Activated CD4-positive, alpha-beta memory T cell treated with anti-CD3 and anti-CD28 coated beads, Interleukin-2, amount 10 ng/mL, durations not matched to agents 7 days and 5 days (primary cell): ENCODE data around the gene CHADL. TPM values are rescaled to one million over a fixed set of nuclear protein-coding genes. Genes with fewer than 3 reads are reported as not detected.

ENCODE experiments used
- CTCF ChIA-PET: fragments of 350-600 bp; sonication (Branson Sonifier 250); formaldehyde crosslinking; loops from one replicate; lab custom pipeline; 2021; ENCODE audit warnings: antibody characterized with exemption, inconsistent platforms; lab: Charles Lee
- POLR2A ChIA-PET: fragments of 350-600 bp; sonication (Branson Sonifier 250); formaldehyde crosslinking; loops from one replicate; lab custom pipeline; 2021; ENCODE audit warnings: antibody characterized with exemption; lab: Charles Lee
- DNase-seq: peaks from one replicate; pipeline ENCODE4 v3.0.0-alpha.2; 2020
- H3K27ac Mint-ChIP-seq: one replicate; pipeline ENCODE4 v1.8.0; 2021; ENCODE audit warnings: mild to moderate bottlenecking, mixed read lengths
- H3K27me3 Mint-ChIP-seq: one replicate; pipeline ENCODE4 v1.8.0; 2021; ENCODE audit warnings: mixed read lengths
- H3K36me3 Mint-ChIP-seq: one replicate; pipeline ENCODE4 v1.8.0; 2021; ENCODE audit warnings: low read depth, mixed read lengths
- H3K4me1 Mint-ChIP-seq: one replicate; pipeline ENCODE4 v1.8.0; 2021; ENCODE audit warnings: mixed read lengths
- H3K4me3 Mint-ChIP-seq: one replicate; pipeline ENCODE4 v1.8.0; 2021; ENCODE audit warnings: mild to moderate bottlenecking, mixed read lengths
- H3K9me3 Mint-ChIP-seq: one replicate; pipeline ENCODE4 v1.8.0; 2021; ENCODE audit warnings: mixed read lengths
- total RNA-seq, 2 experiments: library from RNA; stranded (reverse); gene quantifications; one replicate each; pipeline ENCODE4 v1.2.3, GENCODE V29; 2021

Gene CHADL
- total RNA-seq, 2 experiments from 2014 or later = 0.18 TPM

DNA sequence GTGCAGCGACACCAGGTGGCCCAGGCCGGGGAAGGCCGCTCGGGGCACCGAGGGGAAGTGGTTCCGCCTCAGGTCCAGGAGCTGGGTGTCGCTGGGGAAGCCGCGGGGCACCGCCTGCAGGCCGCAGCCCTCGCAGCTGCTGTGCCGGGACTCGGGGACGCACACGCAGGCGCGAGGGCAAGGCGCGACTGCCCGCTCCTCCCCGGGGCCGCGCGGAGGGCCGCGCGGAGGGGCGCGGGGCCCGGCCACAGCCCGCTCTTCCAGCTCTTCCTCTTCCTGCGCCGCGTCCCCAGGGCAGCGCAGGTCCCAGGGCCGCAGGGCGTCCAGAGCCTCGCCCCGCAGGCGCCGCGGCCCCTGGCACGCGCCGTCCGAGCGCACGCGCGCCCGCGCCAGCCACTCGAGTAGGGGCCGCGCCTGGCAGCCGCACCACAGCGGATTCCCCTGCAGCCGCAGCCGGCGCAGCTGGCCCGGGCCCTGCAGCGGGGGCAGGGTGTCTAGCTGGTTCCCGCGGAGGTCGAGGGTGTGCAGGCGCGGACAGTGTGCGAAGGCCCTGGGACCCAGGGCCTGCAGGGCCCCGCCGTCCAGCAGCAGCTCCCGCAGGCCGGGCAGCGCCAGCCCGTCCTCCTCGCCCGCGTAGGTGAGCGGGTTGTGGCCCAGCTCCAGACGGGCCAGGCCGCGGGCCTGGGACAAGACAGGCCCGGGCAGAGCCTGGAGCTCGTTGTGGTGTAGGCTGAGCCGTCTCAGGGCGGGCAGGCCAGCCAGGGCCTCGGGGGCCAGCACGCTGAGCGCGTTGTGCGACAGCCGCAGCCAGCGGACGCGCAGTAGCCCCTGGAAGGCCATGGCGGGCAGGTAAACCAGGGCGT, 2.8 kb downstream of the CHADL start:
- Mint-ChIP-seq H3K4me1 (peaks cover 7% of the 10 kb centered on the region), H3K36me3 (no peaks in the 10 kb centered on the region), H3K27me3 (peaks cover 4% of the 10 kb centered on the region), H3K4me3 (peak overlapping the region; percentile 61), H3K27ac (no peak overlapping the region), H3K9me3 (no peaks in the 10 kb centered on the region)
- peak; percentile 89 for DNase-seq
- CTCF ChIA-PET = interaction anchor here (0.6 to 4.6 kb wide), 61 partner anchors 9 to 555 kb away, joined by 3 to 142 read pairs (median 4); partner anchors contain the start of genes L3MBTL2, RANGAP1 and ZC3H7B
- POLR2A ChIA-PET = interaction anchor here (0.8 to 3.2 kb wide), 18 partner anchors 8 to 315 kb away, joined by 3 to 22 read pairs (median 4); partner anchors contain the start of genes EP300, RANGAP1, RBX1 and ZC3H7B

DNA sequence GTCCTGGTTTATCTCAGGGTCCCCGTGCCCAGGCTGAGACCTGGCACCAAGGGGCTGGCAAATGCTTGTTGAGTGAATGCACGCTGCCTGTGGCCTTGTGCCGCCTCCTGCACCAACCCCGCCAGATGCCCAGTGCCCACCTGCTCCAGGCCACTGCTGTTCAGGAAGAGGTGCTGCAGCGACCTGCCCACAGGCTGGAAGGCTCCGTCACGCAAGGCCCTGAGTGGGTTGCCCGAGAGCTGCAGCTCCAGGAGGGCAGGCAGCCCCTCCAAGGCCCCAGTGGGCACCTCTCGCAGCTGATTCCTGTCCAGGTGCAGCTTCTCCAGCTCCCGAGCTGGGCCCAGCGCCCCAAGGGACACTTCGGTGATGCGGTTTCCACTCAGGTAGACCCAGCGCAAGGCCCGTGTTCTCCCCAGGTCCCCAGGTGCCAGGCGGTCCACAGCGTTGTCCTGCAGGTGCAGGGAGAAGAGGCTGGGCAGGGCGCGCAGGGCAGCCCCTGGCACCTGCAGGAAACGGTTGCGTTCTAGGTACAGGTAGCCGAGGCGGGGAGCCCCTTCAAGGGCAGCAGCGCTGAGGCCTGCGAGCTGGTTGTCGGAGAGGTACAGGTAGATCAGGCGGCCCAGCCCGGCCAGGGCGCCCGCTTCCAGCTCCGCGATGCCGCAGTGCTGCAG, 3.6 kb downstream of the CHADL start:
- DNase-seq = no peak
- Mint-ChIP-seq H3K4me1 (peaks cover 7% of the 10 kb centered on the region), H3K36me3 (no peaks in the 10 kb centered on the region), H3K4me3 (peak overlapping the region; percentile 61), H3K27ac (no peak overlapping the region), H3K9me3 (no peaks in the 10 kb centered on the region), H3K27me3 (peaks cover 4% of the 10 kb centered on the region)
- ChIA-PET POLR2A (interaction anchor here (0.8 to 3.2 kb wide), 18 partner anchors 9 to 314 kb away, joined by 3 to 22 read pairs (median 4); partner anchors contain the start of genes EP300, RANGAP1, RBX1 and ZC3H7B), CTCF (interaction anchor here (0.6 to 4.6 kb wide), 58 partner anchors 8 to 554 kb away, joined by 3 to 142 read pairs (median 4); partner anchors contain the start of genes L3MBTL2, RANGAP1 and ZC3H7B)

DNA sequence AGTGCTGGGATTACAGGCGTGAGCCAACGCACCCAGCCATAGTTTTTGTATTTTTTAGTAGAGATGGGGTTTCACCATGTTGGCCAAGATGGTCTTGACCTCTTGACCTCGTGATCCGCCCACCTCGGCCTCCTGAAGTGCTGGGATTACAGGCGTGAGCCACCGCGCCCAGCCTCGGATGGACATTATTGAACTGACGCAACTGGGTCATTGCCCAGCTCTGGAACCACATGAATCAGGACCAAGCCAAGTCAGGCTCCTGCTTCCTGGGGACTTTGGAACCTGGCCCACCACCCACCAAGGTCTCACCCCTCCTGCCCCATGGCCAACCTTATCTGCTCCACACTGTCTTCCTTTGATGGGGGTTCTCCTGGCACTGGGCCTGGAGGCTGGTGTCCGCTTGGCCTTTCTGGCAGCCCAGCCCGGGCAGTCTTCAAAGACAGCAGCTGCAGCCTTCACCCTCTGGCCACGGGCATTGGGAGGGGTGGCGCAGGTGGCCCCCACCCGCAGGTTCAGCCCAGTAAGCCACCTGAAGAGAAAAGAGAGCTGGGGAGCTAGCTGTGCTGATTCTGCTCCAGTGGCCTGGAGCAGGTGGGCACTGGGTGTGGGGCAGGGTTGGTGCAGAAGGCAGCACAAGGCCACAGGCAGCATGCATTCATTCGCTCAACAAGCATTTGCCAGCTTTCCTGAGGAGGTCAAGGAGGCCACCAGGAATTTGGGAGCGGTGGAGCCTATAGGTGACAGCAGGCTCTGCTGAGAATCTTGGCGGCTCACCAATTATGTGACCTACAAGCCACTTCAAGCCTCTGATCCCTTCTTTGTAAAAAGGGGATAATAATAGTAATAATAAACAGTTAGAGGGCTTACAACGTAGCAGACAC, 5.7 kb downstream of the CHADL start:
- DNase-seq = no peak
- peaks cover 5% of the 10 kb centered on the region for H3K36me3 Mint-ChIP-seq

DNA sequence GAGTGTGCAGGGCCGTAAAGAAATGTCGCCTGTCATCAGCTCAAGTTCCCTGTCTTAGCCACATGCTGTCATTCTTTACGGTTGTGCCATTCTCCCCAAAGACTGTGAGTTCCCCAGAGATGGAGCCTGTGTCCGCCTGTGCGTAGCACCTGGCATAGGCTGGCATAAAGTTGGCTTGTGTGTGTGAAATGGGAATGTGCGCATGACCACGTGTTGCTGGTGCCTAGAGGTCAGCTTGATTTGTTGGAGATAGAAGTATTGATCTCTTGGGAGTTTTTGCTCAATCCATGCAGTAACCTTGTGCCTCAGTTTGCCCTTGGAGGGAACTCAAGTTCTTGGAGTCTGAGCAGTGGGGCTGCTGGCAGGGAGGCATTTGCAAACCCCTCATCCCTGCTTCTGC, 9.4 kb downstream of the CHADL start:
- Mint-ChIP-seq H3K27me3 (no peaks in the 10 kb centered on the region), H3K27ac (no peak overlapping the region), H3K4me1 (no peaks in the 10 kb centered on the region), H3K4me3 (no peak overlapping the region), H3K36me3 (peaks cover 14% of the 10 kb centered on the region), H3K9me3 (no peaks in the 10 kb centered on the region)
- DNase-seq = no peak
- ChIA-PET POLR2A (no interaction called here), CTCF (interaction anchor here (1.4 kb wide), 1 partner anchor 309 kb away, joined by 4 read pairs; no protein-coding TSS in a partner anchor)

More for the DNA sequence above, 5.7 kb downstream of the CHADL start:
- Mint-ChIP-seq H3K4me3 (no peak overlapping the region), H3K27me3 (peaks cover 4% of the 10 kb centered on the region), H3K27ac (no peak overlapping the region), H3K4me1 (peaks cover 7% of the 10 kb centered on the region), H3K9me3 (no peaks in the 10 kb centered on the region)
- ChIA-PET POLR2A (interaction anchor here (0.8 kb wide), 1 partner anchor 17 kb away, joined by 3 read pairs; no protein-coding TSS in a partner anchor), CTCF (interaction anchor here (4.6 kb wide), 1 partner anchor 312 kb away, joined by 142 read pairs; no protein-coding TSS in a partner anchor)

GRCh38 chr22:41230401-41230785, 10.3 kb downstream of the CHADL start:
- Mint-ChIP-seq H3K36me3 (peaks cover 16% of the 10 kb centered on the region), H3K4me1 (no peaks in the 10 kb centered on the region), H3K27me3 (no peaks in the 10 kb centered on the region), H3K4me3 (no peak overlapping the region), H3K27ac (no peak overlapping the region), H3K9me3 (no peaks in the 10 kb centered on the region)
- no peak for DNase-seq
- POLR2A ChIA-PET = interaction anchor here (0.6 kb wide), 1 partner anchor 252 kb away, joined by 3 read pairs; no protein-coding TSS in a partner anchor
- CTCF ChIA-PET = interaction anchor here (1.4 kb wide), 1 partner anchor 308 kb away, joined by 4 read pairs; no protein-coding TSS in a partner anchor

DNA sequence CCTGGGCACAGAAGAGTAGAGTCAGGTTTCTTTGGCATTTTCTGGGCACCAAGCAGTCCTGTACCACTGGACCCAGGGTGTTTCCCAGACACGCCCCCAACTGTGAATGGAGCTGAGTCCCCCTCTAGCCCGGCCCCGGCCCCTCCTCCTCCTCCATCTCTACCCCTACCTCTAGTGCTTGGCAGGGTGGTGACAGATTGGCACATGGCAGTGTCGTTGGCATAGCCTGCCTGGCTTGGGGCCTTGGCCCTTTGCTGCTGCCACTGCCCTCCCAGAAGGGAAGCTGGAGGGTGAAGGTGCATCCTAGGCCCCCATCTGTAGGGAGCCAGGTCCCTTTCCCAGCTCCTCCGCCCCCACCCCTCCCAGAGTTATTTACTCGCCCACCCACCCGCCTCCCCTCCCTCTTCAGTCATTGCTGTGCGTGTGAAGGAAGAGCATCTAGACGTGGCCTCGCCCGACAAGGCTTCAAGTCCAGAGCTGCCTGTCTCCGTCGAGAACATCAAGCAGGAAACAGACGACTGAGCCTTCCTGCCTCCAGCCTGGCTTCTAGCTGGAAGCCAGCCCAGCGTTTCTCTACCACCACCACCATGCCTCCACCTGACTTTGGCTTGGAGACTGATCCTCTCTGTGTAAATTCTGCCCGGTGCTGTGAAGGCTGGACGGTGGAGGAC, 10.9 kb downstream of the CHADL start:
- peaks cover 18% of the 10 kb centered on the region for H3K36me3 Mint-ChIP-seq
- no peaks in the 10 kb centered on the region for H3K27me3 Mint-ChIP-seq
- H3K4me1 Mint-ChIP-seq = no peaks in the 10 kb centered on the region
- no peak for DNase-seq
- POLR2A ChIA-PET = interaction anchor here (0.6 kb wide), 1 partner anchor 251 kb away, joined by 3 read pairs; no protein-coding TSS in a partner anchor
- H3K27ac Mint-ChIP-seq = no peak overlapping the region
- no peaks in the 10 kb centered on the region for H3K9me3 Mint-ChIP-seq
- H3K4me3 Mint-ChIP-seq = no peak overlapping the region
- CTCF ChIA-PET = interaction anchor here (0.5 to 1.4 kb wide), 3 partner anchors 7 to 307 kb away, joined by 4 to 5 read pairs (median 4); no protein-coding TSS in a partner anchor

GRCh38 chr22:41229215-41229614, 11.5 kb downstream of the CHADL start:
- no peaks in the 10 kb centered on the region for H3K27me3 Mint-ChIP-seq
- no peaks in the 10 kb centered on the region for H3K9me3 Mint-ChIP-seq
- H3K4me1 Mint-ChIP-seq = no peaks in the 10 kb centered on the region
- H3K27ac Mint-ChIP-seq = no peak overlapping the region
- H3K4me3 Mint-ChIP-seq = no peak overlapping the region
- H3K36me3 Mint-ChIP-seq = peaks cover 18% of the 10 kb centered on the region
- DNase-seq = no peak
- CTCF ChIA-PET = interaction anchor here (1.3 kb wide), 1 partner anchor 8 kb away, joined by 4 read pairs; no protein-coding TSS in a partner anchor
- POLR2A ChIA-PET = no interaction called here

GRCh38 chr22:41226723-41227655, 13.7 kb downstream of the CHADL start:
- H3K4me3 Mint-ChIP-seq = no peak overlapping the region
- no peaks in the 10 kb centered on the region for H3K27me3 Mint-ChIP-seq
- no peaks in the 10 kb centered on the region for H3K4me1 Mint-ChIP-seq
- H3K36me3 Mint-ChIP-seq = peaks cover 20% of the 10 kb centered on the region
- no peak for DNase-seq
- CTCF ChIA-PET = interaction anchor here (1.0 kb wide), 1 partner anchor 11 kb away, joined by 7 read pairs; no protein-coding TSS in a partner anchor
- H3K9me3 Mint-ChIP-seq = no peaks in the 10 kb centered on the region
- POLR2A ChIA-PET = no interaction called here
- H3K27ac Mint-ChIP-seq = no peak overlapping the region

GRCh38 chr22:41223535-41223934, 17.2 kb downstream of the CHADL start:
- no peak for DNase-seq
- peaks cover 29% of the 10 kb centered on the region for H3K36me3 Mint-ChIP-seq
- no peak overlapping the region for H3K4me3 Mint-ChIP-seq
- H3K4me1 Mint-ChIP-seq = peaks cover 4% of the 10 kb centered on the region
- no peaks in the 10 kb centered on the region for H3K9me3 Mint-ChIP-seq
- ChIA-PET POLR2A (interaction anchor here (1.3 kb wide), 1 partner anchor 14 kb away, joined by 3 read pairs; no protein-coding TSS in a partner anchor), CTCF (interaction anchor here (1.5 kb wide), 1 partner anchor 14 kb away, joined by 7 read pairs; no protein-coding TSS in a partner anchor)
- H3K27me3 Mint-ChIP-seq = no peaks in the 10 kb centered on the region
- no peak overlapping the region for H3K27ac Mint-ChIP-seq

GRCh38 chr22:41222846-41223507, 17.8 kb downstream of the CHADL start:
- CTCF ChIA-PET = interaction anchor here (1.5 kb wide), 1 partner anchor 15 kb away, joined by 7 read pairs; no protein-coding TSS in a partner anchor
- H3K27ac Mint-ChIP-seq = no peak overlapping the region
- no peak for DNase-seq
- H3K27me3 Mint-ChIP-seq = no peaks in the 10 kb centered on the region
- peaks cover 6% of the 10 kb centered on the region for H3K4me1 Mint-ChIP-seq
- no peak overlapping the region for H3K4me3 Mint-ChIP-seq
- H3K36me3 Mint-ChIP-seq = peaks cover 29% of the 10 kb centered on the region
- POLR2A ChIA-PET = no interaction called here
- no peaks in the 10 kb centered on the region for H3K9me3 Mint-ChIP-seq
